Measurements from ENCODE around the gene INTS11.
"Not testable (repeated sequence)": the region's sequence is repeated elsewhere in the genome, so short reads cannot be mapped to it uniquely, and the experiment has no call there.

INTS11 gene

DNA sequence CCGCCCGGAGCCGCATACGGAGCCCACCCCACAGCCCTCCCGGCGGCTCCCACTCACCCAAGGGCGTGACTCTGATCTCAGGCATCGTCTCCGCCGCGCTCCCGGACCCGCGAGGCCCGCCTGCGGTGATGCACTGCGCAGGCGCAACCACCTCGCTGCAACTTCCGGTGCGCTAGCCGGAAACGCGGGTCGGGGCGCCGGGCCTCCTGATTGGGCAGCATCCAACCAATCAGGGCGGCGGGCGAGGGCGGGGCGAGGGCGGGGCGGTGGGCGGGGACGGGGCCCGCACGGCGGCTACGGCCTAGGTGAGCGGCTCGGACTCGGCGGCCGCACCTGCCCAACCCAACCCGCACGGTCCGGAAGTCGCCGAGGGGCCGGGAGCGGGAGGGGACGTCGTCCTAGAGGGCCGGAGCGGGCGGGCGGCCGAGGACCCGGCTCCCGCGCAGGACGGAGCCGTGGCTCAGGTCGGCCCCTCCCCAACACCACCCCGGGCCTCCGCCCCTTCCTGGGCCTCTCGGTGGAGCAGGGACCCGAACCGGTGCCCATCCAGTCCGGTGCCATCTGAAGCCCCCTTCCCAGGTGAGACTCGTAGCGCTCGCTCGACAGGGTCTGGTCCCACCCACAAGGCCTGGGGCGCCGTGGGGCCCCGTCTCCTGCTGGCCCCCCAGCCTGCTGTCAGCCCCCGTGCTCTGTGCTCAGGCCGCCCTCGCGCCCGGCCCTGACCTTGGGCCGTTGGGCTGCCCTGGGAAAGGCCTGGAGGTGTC is at the start of gene INTS11, which contains the start of gene CPTP:
TSS of gene INTS11 (minus strand) at position 137 of the 764 bp plus-strand sequence. CDS start at position 85, 52 bp downstream.
TSS of gene CPTP (plus strand) at position 279 of the 764 bp plus-strand sequence. CDS start 2,109 bp downstream, outside the sequence.
- DNase-seq, result peak; percentile 88

DNA sequence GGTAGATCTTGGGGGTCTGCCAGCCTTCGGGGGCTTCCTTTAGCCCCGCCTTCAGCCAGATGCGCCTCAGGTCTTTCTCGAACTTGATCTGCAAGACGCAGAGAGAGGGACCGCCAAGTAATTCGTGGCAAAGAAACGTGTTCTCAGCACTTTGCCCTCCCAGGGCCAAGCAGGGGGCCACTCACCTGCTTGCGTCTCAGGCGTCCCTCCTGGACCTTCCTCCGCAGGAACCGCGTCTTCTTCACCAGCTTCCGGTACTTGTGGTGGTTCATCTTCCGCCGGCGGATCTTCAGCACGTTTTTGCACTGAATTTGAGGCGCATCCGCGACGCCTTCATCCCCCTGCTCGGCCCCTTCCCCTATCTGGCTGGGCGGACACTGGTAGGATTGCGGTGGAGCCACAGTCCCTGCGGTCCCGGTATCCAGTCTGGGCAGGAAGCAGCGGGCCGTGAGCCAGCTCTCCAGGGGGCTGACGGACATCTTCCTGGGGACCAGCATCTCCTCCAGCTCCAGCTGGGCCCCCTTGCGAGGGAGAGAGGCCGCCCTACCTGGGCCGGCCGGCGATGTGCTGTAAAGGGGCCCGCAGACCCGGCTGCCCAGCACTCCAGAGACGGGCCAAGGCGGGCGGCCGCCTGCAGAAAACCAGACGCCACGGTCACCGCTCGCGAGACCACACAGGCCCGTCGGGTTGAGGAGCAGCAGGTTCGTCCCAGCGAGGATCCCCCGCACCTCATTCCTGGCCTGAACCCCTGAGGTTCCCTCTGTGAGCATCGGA is 49.5 kb upstream of the INTS11 start:
- no peak for DNase-seq

DNA sequence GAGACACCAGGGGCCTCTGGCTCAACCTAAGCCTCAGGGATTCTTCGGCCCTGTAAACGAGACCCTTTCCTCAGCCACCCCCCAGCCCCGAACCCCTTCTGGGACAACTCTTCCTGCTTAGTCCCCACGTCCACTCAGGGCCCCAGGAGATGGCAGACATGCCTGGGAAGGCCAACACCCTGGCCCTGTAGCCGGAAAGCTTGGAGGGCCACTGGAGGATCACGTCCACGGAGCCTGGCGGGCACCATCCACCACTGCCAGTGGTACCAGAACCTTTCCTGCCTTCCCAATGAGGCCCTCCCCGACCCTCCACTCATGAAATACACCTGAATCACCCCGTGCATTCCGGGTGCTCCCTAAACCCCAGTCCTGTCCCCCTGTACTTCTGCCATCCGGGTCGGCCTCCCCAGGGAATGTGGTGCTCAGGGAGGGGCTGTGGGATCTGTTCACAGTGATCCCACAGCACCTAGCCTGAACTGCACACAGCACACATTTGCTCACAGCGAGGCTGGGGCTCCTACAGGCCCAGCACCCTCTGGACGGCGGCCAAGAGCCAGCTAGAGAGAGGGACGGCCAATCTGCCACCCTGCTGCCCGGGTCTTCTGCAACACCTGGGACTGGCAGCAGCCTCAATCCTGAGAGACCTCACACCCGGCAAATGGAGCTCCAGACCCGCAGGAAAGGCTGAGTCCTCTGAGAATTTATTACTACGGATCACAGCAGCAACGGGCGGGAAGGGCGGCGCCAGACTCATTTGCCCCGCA is 48.8 kb upstream of the INTS11 start:
- no peak for DNase-seq

GRCh38 chr1:1371746-1372711 is 47.6 kb upstream of the INTS11 start:
- DNase-seq, result peak; percentile 57

DNA sequence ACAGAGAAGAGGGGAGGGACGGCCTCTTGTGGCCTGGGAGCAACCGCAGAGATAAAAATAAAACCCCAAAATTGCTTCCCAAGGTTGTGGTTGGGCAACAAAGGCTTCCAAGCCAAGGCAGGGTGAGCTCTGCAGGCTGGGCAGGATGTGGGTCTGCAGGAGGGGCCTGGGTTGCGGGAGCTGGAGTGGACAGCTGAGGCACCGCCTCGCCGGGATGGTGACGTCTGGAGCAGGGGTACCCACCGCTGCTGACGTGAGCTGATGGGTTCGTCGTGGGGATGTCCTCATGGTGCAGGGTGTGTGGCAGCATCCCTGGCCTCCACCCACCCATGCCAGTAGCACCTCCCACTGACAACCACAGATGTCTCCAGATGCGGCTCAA is 46.9 kb upstream of the INTS11 start:
- DNase-seq, result no peak

GRCh38 chr1:1370771-1371300 is 46.4 kb upstream of the INTS11 start:
- no peak for DNase-seq

DNA sequence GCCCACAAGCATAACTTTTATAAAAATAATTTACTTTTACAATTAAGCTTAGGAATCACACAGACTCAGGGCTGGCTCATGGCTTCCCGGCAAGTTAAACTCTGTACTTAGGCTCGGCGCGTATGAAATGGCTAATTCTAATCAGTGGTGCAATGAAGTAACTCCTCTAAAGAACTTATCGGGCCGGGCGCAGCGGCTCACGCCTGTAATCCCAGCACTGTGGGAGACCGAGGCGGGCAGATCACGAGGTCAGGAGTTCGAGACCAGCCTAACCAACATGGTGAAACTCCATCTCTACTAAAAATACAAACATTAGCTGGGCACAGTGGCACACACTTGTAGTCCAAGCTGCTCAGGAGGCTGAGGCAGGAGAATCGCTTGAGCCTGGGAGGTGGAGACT is 45.6 kb upstream of the INTS11 start:
- DNase-seq, result not testable (repeated sequence)

DNA sequence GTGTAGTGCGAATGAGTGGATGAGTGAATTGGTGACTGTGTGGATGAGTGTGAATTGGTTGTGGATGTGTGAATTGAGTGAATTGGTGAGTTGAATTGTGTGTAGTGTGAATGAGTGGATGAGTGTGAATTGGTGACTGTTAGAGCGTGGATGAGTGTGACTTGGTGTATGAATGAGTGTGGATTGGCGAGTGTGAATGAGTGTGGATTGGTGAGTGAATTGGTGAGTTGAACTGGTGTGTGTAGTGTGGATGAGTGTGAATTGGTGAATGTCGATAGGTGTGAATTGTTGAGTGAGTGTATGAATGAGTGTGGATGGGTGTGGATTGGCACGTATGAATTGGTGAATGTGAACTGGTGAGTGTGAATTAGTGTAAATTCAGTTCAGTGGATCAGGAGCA is 42.9 kb upstream of the INTS11 start:
- no peak for DNase-seq

DNA sequence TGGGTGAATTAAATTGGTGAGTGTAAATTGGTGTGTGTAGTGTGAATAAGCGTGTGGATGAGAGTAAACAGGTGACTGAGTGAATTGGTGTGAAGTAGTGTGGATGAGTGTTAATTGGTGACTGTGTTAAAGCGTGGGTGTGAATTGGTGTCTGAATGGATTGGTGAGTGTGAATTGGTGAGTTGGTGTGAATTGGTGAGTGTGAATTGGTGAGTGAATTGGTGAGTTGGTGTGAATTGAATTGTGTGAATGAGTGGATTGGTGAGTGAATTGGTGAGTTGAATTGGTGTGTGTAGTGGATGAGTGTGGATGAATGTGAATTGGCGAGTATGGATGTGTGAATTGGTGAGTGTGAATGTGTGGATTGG is 42.2 kb upstream of the INTS11 start:
- no peak for DNase-seq

DNA sequence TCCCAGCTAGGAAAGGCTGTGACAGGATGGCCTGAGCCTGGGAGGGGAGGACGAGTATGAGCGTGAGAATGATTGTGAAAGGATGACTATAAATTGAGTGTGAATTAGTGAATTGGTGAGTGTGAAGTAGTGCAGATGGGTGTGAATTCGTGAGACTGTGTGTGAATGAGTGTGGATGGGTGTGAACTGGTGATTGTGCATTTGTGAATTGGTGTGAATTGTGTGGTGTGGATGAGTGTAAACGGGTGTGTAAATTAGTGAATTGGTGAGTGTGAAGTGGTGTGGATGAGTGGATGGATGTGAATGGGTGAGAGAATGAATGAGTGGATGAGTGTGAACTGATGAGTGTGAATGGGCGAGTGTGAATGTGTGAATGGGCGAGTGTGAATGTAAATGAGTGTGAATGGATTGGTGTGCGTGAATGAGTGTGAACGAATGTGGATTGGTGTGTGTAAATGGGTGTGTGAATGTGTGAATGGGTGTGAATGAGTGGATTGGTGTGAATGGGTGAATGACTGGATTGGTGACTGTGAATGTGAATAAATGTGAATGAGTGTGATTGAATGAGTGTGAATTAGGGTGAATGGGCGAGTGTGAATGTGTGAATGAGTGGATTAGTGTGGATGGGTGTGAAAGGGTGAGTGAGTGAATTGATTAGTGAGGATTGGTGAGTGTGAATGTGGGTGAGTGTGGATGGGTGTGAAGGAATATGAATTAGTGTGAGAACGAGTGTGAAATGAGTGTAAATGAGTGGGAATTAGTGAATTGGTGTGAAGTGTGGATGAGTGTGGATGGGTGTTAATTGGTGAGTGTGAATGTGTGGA is 41.6 kb upstream of the INTS11 start:
- DNase-seq, result no peak

DNA sequence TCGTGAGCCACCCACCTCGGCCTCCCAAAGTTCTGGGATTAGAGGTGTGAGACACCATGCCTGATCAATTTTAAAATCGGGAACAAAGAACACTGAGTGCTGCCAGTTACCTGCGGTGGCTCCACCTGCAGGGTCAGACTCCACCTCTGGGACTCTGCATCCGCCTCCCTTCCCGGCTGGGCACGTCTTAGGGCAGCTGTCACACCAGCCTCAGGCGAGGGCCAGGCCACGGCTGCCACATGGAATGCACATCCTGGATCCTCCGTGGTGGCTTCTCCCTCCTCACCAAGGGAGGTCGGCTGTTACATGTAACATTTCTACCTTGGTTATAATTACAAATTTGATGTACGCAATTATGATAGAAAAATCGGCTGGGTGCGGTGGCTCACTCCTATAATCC is 39.8 kb upstream of the INTS11 start:
- DNase-seq, result no peak

DNA sequence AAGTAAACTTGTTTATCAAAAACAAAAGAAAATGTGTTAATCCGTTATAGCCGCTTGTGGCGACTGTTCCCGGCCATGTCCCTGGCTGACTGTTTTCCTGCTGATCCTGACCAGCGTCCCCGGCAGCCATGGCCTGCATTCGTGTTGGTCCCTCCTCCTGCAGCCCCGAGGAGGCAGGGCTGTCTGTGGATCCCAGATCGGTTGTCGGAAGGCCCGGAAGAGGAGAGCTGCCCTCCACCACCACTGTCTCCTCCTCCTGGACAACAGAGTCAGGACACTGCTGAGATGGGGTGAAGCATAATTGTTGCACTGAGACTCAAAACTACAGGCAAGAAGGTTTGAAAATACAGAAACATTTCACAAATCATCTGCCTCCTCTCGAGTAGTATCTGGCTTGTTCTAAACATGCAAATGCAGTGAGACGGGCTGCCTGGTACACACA is 37.5 kb upstream of the INTS11 start:
- DNase-seq, result no peak

GRCh38 chr1:1361233-1361981 is 36.9 kb upstream of the INTS11 start:
- no peak for DNase-seq

DNA sequence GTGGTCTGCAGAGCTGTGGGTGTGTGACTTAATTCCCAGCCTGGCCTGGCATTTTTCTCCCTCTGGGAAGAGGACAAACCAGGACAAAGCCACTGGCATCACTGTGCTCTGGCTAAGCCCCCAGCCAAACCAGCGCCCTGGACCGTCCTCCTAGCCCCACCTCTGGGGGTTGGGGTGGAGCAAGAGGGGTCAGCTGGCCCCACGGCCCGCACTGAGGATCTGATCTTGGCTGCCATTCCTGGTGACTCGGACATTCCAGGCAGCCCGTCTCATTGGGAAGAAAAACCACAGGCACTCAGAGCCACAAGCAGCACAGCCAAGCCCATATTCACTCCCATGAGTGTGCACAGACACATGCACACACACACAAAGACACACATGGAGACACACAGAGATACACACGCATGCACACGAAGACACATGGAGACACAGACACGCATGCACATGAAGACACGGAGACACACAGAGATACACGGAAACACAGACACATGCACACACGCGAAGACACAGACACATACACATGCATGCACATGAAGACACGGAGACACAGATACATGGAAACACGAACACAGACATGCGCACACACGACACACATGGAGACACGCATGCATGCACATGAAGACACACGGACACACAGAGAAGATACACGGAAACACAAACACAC is 36.2 kb upstream of the INTS11 start:
- DNase-seq, result no peak

DNA sequence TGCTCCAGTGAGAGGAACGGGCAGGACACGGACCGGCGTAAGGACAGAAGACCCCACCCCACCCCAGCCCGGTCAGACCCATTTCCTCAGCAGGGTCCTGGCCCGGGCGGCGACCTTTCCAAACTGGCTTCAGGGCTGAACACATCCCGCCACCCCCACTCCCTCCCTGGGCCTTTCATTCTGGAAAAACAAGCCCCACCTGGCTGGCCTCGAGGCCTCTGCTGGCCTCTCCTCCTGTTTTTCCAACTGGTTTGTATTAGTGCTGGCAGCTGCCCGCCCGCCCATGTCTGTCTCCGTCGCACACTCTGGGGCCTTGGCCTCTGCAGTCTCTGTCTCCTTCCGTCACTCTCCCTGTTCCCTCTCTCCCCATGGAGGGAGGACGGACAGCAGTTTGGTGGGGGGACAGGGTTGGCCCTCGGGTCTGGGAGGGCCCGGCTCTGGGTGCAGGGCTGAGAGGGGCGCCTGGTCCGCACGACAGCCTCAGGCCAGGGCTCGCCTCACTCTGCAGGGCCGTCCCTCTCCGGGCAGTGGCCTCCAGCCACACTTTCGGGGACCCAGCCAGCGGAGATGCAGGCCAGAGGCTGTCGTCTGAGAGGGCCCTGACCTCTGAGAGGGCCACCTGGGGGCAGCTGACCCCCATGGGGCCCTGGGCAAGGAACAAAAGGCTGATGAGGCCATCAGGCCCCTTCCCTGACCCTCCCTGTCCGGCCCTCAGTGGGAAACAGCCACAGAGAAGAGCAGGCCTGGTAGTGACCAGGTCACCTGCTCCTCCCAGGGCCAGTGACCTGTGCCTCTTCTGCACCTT is 35.4 kb upstream of the INTS11 start:
- no peak for DNase-seq

DNA sequence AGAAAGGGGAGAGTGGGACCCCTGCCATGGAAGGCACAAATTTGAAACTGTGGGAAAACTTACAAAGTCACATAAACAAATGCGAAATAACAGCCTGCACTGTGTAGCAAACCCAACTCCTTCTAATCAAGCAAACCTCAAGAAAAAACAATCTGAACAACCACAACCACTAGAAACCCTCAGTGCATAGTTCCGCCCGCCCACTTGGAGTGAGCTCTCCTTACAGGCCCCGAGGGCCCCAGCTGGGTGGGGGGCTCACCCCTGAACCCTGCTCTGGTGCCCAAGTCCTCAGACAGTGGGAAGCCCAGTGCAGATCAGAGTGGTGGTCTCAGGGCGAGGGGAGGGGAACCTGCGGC is 34.8 kb upstream of the INTS11 start:
- DNase-seq, result no peak

- no peak for DNase-seq
Measured at GRCh38 chr1:1358433-1359271, 34.2 kb upstream of the INTS11 start, which contains the start of gene MXRA8. TSS of gene MXRA8 (minus strand) at chr1:1358555. CDS start at chr1:1358504, 51 bp downstream.

Data from NCI-H2171 (cell line).